SK-N-SH (cell line): ENCODE results near the gene TRIML1. TPM values are rescaled to one million over a fixed set of nuclear protein-coding genes. Genes with fewer than 3 reads are reported as not detected.

Experiments
- CTCF ChIA-PET: fragments of 300-600, 350-600 bp; formaldehyde crosslinking; extraction: SDS; loops from one replicate; lab custom pipeline; 2021; lab: Yijun Ruan, JAX
- POLR2A ChIA-PET: fragments of 350-600 bp; sonication (Branson Sonifier 250); formaldehyde crosslinking; extraction: SDS; loops from one replicate; lab custom pipeline; 2020; ENCODE audit warnings: antibody characterized with exemption, inconsistent platforms; lab: Yijun Ruan, JAX
- DNase-seq: peaks from one replicate; pipeline ENCODE4 v3.0.0; 2012
- H2AFZ ChIP-seq: fragments of 200-600 bp; sonication (generic); 2 replicates; pipeline ENCODE4 v1.8.1; 2016; ENCODE audit warnings: antibody characterized with exemption, mild to moderate bottlenecking, low read depth
- H3F3A ChIP-seq: fragments of 200-600 bp; sonication (generic); replicated peaks from 2 replicates; pipeline ENCODE3; 2016; ENCODE audit warnings: antibody characterized with exemption, mild to moderate bottlenecking; ENCODE audit not compliant: insufficient read depth
- H3K27ac ChIP-seq, 2 experiments: fragments of 200-500 bp in 1 of 2; fragments of 200-600 bp in 1 of 2; sonication (Bioruptor generic) in 1 of 2; sonication (generic), shearing (Covaris generic) in 1 of 2; 2 replicates each; pipeline versions ENCODE4 v1.5.1 to v1.6.1; 2014 to 2016; ENCODE audit warnings: low read depth in 2 of 2, inconsistent platforms in 1 of 2, low read length in 1 of 2, mild to moderate bottlenecking in 1 of 2, mixed read lengths in 1 of 2
- H3K27me3 ChIP-seq: fragments of 200-600 bp; sonication (generic), shearing (Covaris generic); 2 replicates; pipeline ENCODE4 v1.6.1; 2016; ENCODE audit warnings: mixed run types; ENCODE audit not compliant: insufficient read depth
- H3K36me3 ChIP-seq, 2 experiments: fragments of 200-500 bp in 1 of 2; fragments of 200-600 bp in 1 of 2; sonication (Bioruptor generic) in 1 of 2; sonication (generic) in 1 of 2; replicated peaks in 1 of 2; 2 replicates each; pipeline versions ENCODE3 to v1.5.1; 2014 to 2016; ENCODE audit warnings: low read length in 1 of 2, mild to moderate bottlenecking in 1 of 2; ENCODE audit not compliant: insufficient read depth in 2 of 2, control insufficient read depth in 1 of 2
- H3K4me1 ChIP-seq, 2 experiments: fragments of 200-500 bp in 1 of 2; fragments of 200-600 bp in 1 of 2; sonication (Bioruptor generic) in 1 of 2; sonication (generic), shearing (Covaris generic) in 1 of 2; 2 replicates each; pipeline versions ENCODE4 v1.5.1 to v1.6.1; 2014 to 2016; ENCODE audit warnings: low read depth in 1 of 2, low read length in 1 of 2, mixed run types in 1 of 2; ENCODE audit not compliant: insufficient read depth in 2 of 2, control insufficient read depth in 1 of 2
- H3K4me2 ChIP-seq: fragments of 200-600 bp; sonication (generic), shearing (Covaris generic); 2 replicates; pipeline ENCODE4 v1.6.1; 2017; ENCODE audit warnings: mixed run types
- H3K4me3 ChIP-seq, 2 experiments: fragments of 200-500 bp in 1 of 2; fragments of 200-600 bp in 1 of 2; sonication (Bioruptor generic) in 1 of 2; sonication (generic), shearing (Covaris generic) in 1 of 2; 2 replicates each; pipeline versions ENCODE4 v1.5.1 to v1.8.1; 2014 to 2016; ENCODE audit warnings: low read depth in 2 of 2, inconsistent platforms in 1 of 2, low read length in 1 of 2, mild to moderate bottlenecking in 1 of 2, mixed read lengths in 1 of 2, moderate library complexity in 1 of 2
- H3K79me2 ChIP-seq: fragments of 200-600 bp; sonication (generic); 2 replicates; pipeline ENCODE4 v1.8.1; 2017; ENCODE audit warnings: mild to moderate bottlenecking; ENCODE audit not compliant: insufficient read depth
- H3K9ac ChIP-seq: fragments of 200-600 bp; sonication (generic); 2 replicates; pipeline ENCODE4 v1.6.1; 2017; ENCODE audit warnings: mixed run types
- H3K9me2 ChIP-seq: fragments of 200-600 bp; sonication (generic); 2 replicates; pipeline ENCODE4 v1.6.1; 2017; ENCODE audit warnings: mixed run types
- H3K9me3 ChIP-seq: fragments of 200-600 bp; sonication (generic); 2 replicates; pipeline ENCODE4 v1.6.1; 2017; ENCODE audit warnings: mixed run types, mild to moderate bottlenecking, moderate library complexity
- H4K20me1 ChIP-seq: fragments of 200-600 bp; sonication (generic); 2 replicates; pipeline ENCODE4 v1.6.1; 2017; ENCODE audit warnings: mild to moderate bottlenecking, mixed run types; ENCODE audit not compliant: insufficient read depth
- CHD2 ChIP-seq: fragments of 150-350 bp; IDR thresholded peaks from 2 replicates; pipeline ENCODE4 v1.6.1; 2018; ENCODE audit warnings: low read length; ENCODE audit not compliant: partially characterized antibody
- CTCF ChIP-seq: fragments of 200-600 bp; sonication (generic); IDR thresholded peaks from 2 replicates; pipeline ENCODE4 v1.6.1; 2017; ENCODE audit warnings: antibody characterized with exemption, mild to moderate bottlenecking, moderate library complexity
- EP300 ChIP-seq, 2 experiments: IDR thresholded peaks; 2 replicates each; pipeline versions ENCODE4 v1.4.0 to v1.6.1; 2012; ENCODE audit warnings: borderline replicate concordance in 1 of 2, low read depth in 1 of 2, low read length in 1 of 2
- EZH2phosphoT487 ChIP-seq: fragments of 200-600 bp; sonication (generic); IDR thresholded peaks from 2 replicates; pipeline ENCODE4 v1.6.1; 2017; ENCODE audit warnings: low read depth, mixed run types, mild to moderate bottlenecking, antibody characterized with exemption, moderate library complexity, borderline replicate concordance
- FOSL2 ChIP-seq: IDR thresholded peaks from 2 replicates; pipeline ENCODE4 v1.4.0; 2012; ENCODE audit warnings: low read depth, mild to moderate bottlenecking, moderate library complexity, borderline replicate concordance
- FOXM1 ChIP-seq: IDR thresholded peaks from 2 replicates; pipeline ENCODE4 v1.4.0; 2012; ENCODE audit warnings: low read depth, mild to moderate bottlenecking
- GATA2 ChIP-seq: sonication (generic); formaldehyde crosslinking; IDR thresholded peaks from 2 replicates; pipeline ENCODE4 v1.5.0; 2020; ENCODE audit warnings: mild to moderate bottlenecking, missing genetic modification reagents
- IRF3 ChIP-seq: fragments of 150-350 bp; IDR thresholded peaks from 2 replicates; pipeline ENCODE4 v1.6.1; 2016; ENCODE audit warnings: mild to moderate bottlenecking, low read depth, low read length
- MAX ChIP-seq: IDR thresholded peaks from 2 replicates; pipeline ENCODE4 v1.4.0; 2012; ENCODE audit warnings: low read depth
- NRF1 ChIP-seq: IDR thresholded peaks from 2 replicates; pipeline ENCODE4 v1.6.1; 2012; ENCODE audit warnings: low read depth, mild to moderate bottlenecking, low read length
- POLR2AphosphoS5 ChIP-seq: IDR thresholded peaks from 2 replicates; pipeline ENCODE4 v1.6.1; 2012; ENCODE audit warnings: low read depth, low read length
- RCOR1 ChIP-seq: fragments of 150-350 bp; IDR thresholded peaks from 2 replicates; pipeline ENCODE4 v1.6.1; 2017; ENCODE audit warnings: antibody characterized with exemption, low read length
- RXRA ChIP-seq: IDR thresholded peaks from 2 replicates; pipeline ENCODE4 v1.4.0; 2012; ENCODE audit warnings: low read depth, mild to moderate bottlenecking, borderline replicate concordance
- SIN3A ChIP-seq: IDR thresholded peaks from 2 replicates; pipeline ENCODE4 v1.6.1; 2012; ENCODE audit warnings: low read depth, mild to moderate bottlenecking, low read length, moderate library complexity, borderline replicate concordance
- TCF12 ChIP-seq: IDR thresholded peaks from 2 replicates; pipeline ENCODE4 v1.4.0; 2012
- YY1 ChIP-seq: IDR thresholded peaks from 2 replicates; pipeline ENCODE4 v1.4.0; 2012; ENCODE audit warnings: low read depth, mild to moderate bottlenecking
- WGBS: methylation state at CpG from one replicate; pipeline ENCODE4 v1.1.6; 2017; ENCODE audit warnings: low lambda C conversion rate; 5-methylcytosine and 5-hydroxymethylcytosine counted together
- polyA plus RNA-seq, 3 experiments: library from polyadenylated mRNA; depleted of rRNA; stranded (reverse); fragments of >200 nt; gene quantifications; 2 replicates each; pipeline ENCODE4 v1.2.3, GENCODE V29; 2012

The TRIML1 gene
- polyA plus RNA-seq, 1 of the 3 experiments (the other 2 are of a cell fraction): not detected

DNA sequence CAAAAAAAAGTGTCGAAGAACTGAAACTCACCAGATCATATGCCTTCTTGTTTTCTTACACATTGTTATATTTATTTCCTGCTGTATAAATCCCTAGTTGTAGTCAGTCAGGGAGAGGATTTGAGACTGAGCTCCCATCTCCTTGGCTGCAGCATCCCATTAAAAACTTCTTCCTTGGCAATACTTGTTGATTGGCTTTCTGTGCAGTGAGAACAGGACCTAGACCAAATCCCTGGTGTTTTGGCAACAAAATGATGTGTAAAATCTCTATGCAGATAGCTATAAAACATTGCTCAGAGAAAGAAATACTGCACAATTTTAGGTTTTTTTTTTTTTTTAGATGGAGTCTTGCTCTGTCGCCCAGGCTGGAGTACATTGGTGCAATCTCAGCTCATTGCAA, 47.9 kb downstream of the TRIML1 start:
- WGBS: 57% methylated on average over 2 of the region's 2 CpGs
- H3K4me2 ChIP-seq: no peak overlapping the region
- H3K4me3 ChIP-seq: no peak overlapping the region
- H4K20me1 ChIP-seq: no peaks in the 10 kb centered on the region
- no peaks in the 10 kb centered on the region for H3K9me3 ChIP-seq
- no peak overlapping the region for H3K9ac ChIP-seq
- ChIA-PET CTCF (no interaction called here), POLR2A (no interaction called here)
- no peak overlapping the region for H2AFZ ChIP-seq
- no peaks in the 10 kb centered on the region for H3K36me3 ChIP-seq
- H3K9me2 ChIP-seq: no peaks in the 10 kb centered on the region
- no peaks in the 10 kb centered on the region for H3K4me1 ChIP-seq
- H3F3A ChIP-seq: no peaks in the 10 kb centered on the region
- DNase-seq: no peak
- no peaks in the 10 kb centered on the region for H3K27me3 ChIP-seq
- no peaks in the 10 kb centered on the region for H3K79me2 ChIP-seq
- no peak for TF ChIP-seq SIN3A
- H3K27ac ChIP-seq: no peak overlapping the region

DNA sequence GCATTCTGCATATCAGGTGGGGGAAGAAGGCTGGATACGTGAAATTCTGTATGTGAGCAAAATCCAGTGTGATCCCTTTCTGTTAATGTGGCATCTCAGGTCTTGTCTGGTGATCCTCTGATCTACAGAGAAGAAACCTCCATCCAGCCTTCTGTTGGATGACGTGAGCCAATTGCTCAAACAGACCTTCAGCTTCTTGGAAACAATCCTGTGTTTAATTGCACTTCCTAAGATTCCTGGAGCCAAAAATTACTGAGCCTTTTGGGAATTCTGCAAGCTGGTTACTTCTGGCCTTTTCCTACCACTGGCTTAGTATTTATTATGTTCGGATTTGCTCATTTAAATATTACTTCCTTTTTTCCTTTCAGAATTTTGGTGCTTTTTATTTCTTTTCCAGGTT, 51.2 kb downstream of the TRIML1 start:
- WGBS: 32% methylated on average over 3 of the region's 3 CpGs
- Histone ChIP-seq H3K4me3 (no peak overlapping the region), H3F3A (no peaks in the 10 kb centered on the region), H3K36me3 (no peaks in the 10 kb centered on the region), H3K4me1 (no peaks in the 10 kb centered on the region; a peak in 1 of 4 replicates), H3K27ac (no peak overlapping the region), H3K4me2 (no peak overlapping the region), H4K20me1 (no peaks in the 10 kb centered on the region), H3K27me3 (no peaks in the 10 kb centered on the region), H3K9me3 (no peaks in the 10 kb centered on the region), H3K79me2 (no peaks in the 10 kb centered on the region), H3K9me2 (no peaks in the 10 kb centered on the region), H3K9ac (no peak overlapping the region)
- CTCF ChIA-PET: no interaction called here
- DNase-seq: no peak
- POLR2A ChIA-PET: no interaction called here
- TF ChIP-seq CHD2 (no peak), POLR2AphosphoS5 (no peak), EP300 (IDR thresholded peaks at IDR 0.05; ENCODE audit: borderline replicate concordance in 1 of 2, low read depth in 1 of 2, low read length in 1 of 2) (no peak), TCF12 (no peak), FOXM1 (no peak), FOSL2 (no peak), RCOR1 (no peak), NRF1 (no peak), CTCF (no peak), IRF3 (no peak), YY1 (no peak), MAX (no peak), EZH2phosphoT487 (no peak), RXRA (no peak), GATA2 (CRISPR knock-in tag) (no peak)
- TF ChIP-seq, all 33 proteins: peak for 0
- no peak overlapping the region for H2AFZ ChIP-seq
